ENCODE measurements around the gene BPTF.
"Not testable (repeated sequence)": the region's sequence is repeated elsewhere in the genome, so short reads cannot be mapped to it uniquely, and the experiment has no call there.

Gene BPTF

DNA sequence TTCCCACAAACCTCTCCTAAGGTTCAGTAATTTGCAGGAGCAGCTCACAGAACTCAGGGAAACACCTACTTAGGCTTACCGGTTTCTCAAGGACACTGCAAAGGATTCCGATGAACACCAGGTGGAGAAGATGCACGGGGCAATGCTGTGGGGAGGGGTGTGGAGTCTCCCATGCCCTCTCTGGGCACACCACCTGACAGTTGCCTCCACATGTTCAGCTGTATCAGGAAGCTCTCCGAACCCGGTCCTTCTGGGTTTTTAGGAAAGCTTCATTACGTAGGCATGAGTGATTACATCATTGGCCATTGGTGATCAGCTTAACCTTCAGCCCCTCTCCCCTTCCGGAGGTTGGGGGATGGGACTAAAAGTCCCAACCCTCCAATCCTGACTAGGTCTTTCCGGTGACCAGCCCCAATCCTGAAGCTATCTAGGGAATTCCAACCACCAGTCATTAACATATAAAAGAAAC lies 149.3 kb downstream of the BPTF start:
- DNase-seq = no peak

DNA sequence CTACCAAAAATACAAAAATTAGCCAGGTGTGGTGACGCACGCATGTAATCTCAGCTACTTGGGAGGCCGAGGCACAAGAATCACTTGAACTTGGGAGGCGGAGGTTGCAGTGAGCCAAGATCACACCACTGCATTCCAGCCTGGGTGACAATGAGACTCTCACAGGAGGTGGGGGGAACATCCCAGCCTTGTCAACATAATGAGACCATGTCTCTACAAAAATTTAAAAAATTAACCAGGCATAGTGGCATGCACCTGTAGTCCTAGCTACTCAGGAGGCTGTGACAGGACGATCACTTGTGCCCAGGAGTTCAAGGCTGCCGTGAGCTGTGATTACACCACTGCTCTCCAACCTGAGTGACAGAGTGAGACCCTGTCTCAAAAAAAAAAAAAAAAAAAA lies 151.0 kb downstream of the BPTF start:
- not testable (repeated sequence) for DNase-seq

DNA sequence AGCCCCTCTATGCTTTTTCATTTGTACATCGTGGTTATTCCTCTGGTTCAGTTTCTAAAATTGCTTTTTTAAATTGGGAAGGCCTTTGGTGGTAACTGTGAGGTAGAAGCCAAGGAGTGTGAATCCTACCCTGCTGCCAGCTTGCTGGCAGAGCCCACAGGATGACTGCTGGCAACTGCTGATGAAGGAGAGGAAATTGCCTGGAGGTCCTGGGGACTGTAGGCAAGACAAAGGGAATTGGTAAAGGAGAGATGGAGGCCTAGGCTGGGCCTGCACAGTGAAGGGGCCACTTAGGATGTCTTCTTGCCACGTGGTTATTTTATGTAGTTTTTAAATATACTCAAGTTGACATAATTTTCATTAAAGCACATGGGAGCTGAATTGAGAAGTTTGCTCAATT lies 155.2 kb downstream of the BPTF start:
- no peak for DNase-seq

DNA sequence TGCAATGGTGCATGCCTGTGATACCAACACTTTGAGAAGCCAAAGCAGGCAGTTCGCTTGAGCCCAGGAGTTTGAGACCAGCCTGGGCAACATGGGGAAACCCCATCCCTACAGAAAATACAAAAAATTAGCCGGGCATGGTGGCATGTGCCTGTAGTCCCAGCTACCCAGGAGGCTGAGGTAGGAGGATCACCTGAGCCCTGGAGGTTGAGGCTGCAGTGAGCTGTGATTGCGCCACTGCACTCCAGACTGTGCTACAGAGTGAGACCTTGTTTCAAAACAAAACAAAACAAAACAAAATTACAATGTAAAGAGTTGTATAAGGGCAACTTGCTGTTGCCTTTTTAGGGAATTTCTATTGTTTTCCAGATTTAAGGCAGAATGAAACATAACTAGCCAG lies 155.6 kb downstream of the BPTF start:
- not testable (repeated sequence) for DNase-seq

DNA sequence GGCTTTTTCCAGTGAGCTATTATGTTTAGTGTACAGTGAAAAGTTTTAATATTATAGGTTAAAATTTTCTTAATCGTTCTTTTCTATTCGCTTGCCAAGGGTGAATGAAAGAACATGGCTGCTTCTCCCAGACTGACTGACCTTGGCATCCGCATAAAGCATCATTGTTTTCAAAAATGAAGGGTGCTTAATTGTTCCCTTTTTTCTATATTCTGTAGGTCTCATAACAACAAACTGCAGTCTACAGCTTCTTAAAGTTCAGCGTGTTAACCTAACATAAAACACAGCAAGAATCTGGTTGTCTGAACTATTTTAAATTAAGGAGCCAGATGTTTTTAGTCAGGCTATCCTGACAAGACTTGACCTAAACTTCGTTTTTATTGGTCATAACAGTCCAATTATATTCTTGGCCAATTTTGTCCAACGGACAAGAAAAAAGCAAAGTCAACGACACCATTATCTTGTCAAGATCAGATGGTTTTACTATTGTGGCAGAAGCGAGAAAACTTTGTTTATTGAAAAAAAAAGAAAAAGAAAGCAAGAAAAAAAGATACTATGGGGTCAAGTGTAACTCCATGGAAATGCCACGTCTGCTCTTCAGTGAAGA lies 156.8 kb downstream of the BPTF start:
- no peak for DNase-seq

DNA sequence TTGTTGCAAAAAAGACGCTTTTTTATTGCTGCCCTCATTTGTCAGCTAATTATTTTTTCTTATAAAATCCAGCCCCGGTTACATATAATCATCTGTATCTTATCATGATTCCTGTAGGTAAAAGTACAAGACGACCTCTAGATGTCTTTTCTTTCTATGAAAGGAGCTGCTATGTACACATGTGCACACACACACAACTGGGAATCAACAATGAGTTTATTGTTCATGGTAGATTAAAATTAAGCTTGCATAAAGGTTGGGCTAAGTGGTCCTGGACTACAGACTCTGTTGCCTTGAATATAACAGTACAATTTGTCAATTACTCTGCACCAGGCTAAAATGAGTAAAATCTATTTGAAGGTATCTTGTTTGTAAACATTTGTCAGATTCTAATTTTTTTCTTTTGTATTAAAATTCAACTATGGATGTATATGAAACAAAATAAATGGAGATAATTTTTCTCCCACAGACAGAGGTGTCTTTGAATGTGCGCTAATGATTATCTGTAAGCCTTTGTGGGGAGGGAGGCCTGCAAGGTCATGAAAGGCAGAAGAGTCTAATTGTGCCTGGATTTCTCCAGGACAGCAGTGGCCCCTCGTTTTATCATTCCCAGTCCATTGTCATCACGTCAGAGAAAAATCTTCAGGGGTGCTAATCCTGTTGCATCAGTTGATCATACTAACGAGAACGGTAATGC lies 157.5 kb downstream of the BPTF start:
- DNase-seq = no peak

DNA sequence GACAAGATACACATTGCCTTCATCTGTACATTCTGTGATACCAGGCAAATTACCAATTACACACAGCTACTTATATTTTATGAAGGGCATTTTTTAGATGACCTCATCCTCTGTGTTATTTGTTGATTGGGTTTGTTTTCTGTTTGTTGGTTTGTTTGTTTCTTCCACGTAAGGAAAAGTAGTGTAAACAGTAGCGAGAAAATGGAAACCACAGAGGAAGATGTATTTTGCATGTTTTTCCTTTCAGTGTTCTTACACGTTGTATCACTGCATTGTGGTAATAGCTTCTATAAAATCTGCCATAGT lies 158.0 kb downstream of the BPTF start:
- DNase-seq = no peak

DNA sequence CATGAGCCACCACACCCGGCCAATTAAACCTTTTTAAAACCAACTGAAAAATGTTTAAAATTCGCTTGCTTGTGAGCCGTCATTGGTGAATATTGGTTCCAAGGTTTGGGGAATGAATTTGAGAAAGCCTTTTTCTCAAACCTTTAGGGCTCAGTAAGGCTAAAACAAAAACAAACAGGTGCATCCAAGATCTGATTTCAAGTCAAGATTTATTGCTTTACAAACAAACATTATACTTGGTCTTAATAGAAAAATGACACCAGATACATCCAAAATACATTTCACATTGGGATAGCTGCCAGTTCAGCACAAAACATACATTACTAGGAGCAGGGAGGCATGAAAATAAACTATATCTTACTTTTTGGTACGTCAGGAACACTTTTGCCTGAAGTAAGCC lies 165.6 kb downstream of the BPTF start:
- DNase-seq = no peak

DNA sequence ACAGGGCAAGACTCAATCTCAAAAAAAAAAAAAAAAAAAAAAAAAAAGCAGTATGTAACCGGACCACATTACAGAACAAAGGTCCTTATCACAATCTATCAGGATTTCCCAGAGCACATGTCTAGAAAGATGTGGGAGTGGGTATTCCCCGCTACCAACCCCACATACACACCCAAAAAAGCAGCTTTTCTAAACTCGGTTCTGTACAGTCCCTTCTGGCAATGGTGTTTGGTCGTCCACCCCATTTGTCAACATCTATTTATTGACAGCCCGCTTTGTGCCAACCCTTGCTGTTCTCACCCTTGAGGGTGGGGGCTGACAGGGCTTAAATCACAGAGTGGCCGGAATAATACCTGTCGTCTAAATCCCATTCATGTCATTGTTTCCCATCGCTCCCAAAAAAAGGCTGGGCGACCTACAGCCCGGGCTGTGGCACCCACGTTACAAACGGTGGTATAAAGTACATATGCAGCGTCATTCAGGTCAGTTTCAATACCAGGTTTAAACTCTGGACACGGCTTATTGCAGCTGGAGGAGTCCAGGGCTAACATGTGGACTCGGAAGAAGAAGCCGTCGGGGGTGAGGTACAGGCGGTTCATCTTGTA lies 167.3 kb downstream of the BPTF start:
- peak; percentile 76 to 94 for DNase-seq

DNA sequence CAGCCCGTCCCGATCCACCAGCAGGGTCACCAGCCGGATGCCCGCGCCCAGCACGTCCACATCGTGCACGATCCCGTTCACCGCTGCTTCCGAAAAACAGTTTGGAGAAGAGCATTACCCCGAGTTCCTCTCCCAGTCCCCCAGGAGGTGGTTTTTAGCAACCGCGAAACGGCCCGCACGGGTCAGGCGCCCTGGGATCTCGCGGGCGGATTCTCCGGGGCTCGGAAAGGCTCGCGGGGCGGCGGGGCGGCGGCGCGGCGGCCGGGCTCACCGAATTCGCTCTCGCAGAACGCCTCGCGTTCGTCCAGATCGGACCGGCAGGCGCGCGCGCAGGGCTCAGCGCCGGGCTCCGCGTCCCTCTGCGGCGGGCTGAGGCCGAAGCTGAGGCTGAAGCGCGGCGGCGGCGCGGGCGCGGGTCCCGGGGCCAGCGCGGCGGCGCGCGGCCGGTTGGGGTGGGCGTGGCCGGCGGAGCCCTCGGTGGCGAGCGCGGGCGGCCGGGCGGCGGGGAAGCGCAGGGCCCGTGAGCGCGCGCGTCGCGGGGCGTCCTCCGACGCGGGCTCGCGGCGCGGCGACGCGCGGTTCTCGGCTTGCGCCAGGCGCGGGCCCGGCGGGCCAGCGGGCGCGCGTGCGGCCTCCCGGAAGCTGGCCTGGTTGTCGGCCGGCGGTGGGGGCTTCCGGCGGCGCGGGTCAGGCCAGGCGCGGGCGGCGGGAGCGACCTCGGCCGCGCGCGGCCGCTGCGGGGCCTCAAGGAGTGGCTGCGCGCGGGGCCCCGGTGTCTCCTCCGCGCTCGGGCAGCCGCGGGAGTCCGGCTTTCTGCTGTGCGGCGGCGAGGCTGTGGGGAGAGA lies 168.1 kb downstream of the BPTF start:
- DNase-seq = peak; percentile 77 to 84

DNA sequence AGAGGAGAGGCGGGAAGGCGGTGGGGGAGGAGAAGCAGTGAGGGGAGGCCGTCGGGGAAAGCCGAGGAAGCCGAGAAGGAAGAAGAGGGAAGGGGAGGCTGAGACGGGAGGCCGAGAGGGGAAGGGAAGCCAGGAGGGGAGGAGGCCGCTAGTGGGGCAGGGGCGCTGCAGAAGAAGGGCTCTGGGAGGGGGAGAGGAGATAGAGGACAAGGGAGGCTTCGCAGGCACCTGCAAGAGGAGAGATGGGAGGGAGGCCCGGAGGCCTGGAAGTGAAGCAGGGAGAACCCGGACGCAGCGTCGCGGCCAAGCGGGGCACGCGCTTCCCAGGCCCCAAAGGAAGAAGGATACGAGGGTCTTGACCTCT lies 168.7 kb downstream of the BPTF start:
- no peak for DNase-seq

DNA sequence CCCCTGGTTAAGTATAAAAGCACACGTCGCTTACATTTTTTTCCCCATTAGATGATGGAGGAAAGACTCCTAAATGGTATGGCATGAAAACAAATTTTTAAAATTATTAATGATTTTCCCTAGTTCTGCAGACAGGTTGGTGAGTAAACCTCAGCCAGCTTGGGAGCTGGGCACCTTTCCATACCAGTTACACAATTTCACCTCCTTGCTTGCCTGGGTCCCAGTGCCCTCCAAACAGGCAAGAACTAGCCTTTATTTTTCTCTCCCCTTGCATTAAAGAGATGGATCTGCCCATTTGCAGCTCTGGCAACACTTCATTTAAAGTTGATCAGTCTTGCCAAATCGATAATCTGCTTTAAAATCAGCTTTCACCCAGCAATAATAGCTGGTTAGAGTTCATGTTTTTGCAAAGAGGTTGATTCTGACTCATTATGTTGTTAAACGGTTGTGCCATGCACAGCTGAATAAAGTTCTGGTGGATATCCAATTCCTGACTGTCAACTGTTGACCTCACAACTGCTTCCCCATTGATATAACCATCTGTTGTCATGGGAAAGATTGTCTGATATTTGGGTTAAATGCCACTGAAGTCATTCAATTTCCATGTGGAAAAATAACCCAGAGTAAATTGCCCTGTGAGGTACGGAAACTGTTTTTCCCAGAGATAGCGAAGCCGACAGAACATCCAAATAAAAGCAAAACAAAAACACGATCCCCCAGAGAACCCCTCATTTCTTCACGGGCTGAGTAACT lies 169.7 kb downstream of the BPTF start:
- peak; percentile 51 to 77 for DNase-seq

DNA sequence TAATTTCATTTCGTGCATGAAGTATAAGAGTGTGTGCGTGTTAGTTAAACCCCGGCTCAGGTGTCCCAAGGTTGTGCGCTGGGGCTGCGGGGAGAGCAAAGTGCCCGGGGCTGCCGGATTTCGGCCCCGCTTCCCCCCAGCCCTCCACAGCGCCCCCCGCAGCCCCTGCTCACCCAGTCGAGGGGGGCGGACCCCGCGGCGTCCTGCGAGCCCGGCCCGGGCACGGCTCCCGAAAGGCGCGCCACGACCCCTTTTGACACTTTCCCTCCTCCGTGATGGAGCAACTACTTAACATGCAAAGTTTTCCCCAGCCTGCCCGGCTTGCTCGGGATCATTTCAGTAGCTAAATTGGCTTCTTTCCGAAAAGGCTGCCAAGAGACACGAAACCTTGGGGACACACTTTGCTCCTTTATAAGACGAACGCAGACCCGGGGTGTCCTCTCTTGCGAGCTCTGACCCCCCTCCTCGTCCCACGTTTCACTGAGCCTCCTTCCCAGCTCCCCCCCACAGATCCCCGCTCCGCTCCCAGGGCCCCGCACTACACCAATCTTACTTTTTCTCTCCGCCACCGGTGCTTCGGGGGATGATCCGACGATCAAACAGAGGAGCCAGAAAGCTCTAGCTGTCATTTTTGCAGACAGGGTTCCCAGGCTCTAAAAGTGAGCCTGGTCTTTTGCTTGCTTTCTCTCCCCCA lies 170.4 kb downstream of the BPTF start:
- peak in 1 of 2 donors; percentile 4 for DNase-seq

DNA sequence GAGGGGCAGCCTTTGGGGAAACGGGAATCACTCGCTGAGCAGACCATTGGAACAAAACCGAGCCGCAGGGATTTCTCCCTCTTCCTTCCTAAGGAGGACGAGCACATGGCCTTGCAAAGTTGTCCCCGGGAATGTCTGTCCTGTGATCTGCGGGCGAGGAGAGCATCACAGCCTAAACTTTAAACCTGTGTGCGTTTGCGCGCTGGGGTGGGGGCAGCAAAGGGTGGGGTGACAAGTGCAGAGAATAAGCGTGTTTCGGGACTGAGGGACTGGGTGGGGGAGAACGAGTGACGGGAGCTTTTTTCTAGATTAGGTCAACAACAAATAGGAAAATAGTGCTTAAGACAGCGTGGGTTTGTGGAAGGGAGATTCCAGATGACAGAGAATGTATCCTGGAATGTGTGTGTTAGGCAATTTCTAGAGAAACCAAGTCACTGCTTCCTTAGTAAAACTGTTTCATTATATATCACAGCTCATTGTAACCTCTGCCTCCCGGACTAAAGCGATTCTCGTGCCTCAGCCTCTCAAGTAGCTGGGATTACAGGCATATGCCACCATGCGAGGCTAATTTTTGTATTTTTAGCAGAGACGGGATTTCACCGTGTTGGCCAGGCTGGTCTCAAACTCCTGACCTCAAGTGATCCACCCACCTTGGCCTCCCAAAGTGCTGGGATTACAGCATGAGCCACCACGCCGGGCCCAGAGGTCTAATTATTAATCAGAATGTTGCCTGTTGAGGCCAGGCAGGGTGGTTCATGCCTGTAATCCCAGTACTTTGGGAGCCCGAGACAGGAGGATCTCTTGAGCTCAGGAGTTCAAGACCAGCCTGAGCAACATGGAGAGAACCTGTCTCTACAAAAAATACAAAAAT lies 171.2 kb downstream of the BPTF start, which contains the start of gene C17orf58:
TSS of gene C17orf58 (minus strand) at position 169 of the 871 bp plus-strand sequence. CDS start 271 bp downstream, outside the sequence.
- DNase-seq = peak; percentile 62 to 92

DNA sequence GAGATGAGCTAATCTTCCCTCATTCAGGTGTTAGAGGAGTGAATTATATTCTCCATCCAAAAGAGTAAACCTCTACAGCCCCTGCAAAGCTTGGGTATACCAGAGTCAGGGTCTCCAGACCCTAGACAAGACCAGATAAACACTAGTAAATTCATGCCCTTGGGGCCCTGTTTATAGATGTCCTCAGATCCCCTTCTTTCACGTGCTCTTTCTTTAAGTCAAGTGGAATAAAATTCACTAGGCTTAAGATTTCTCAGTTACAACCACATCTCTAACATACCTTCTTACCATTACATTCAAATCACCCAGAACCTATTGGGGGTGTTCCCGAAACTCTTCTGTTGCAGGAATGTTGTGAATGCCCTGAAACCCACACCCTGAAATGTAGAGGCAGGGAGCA lies 173.2 kb downstream of the BPTF start:
- DNase-seq = no peak

DNA sequence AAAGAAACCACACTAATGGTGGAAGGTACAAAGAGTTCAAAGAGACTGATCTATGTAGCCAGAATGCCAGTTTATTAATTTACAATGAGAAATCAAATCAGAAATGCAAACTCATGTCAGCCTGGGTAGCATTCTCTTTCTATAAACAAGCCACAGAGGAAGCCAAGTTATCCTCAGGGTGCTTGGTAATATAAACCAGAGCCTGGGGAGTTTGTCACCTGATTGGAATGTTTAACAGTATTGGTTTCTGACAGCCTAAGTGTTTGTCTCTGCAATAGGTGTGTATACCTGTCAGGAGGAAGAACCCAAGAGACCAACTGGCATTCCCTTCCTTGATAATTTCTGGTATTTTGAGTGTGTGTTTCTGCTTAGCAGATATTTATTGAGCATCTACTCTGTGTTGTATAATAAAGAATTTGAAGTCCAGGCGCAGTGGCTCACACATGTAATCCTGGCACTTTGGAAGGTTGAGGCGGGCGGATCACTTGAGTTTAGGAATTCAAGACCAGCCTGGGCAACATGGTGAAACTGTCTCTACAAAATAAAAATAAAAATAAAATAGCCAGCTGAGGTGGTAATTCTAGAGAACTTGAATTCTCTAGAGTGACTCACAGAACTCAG lies 174.1 kb downstream of the BPTF start:
- no peak for DNase-seq

DNA sequence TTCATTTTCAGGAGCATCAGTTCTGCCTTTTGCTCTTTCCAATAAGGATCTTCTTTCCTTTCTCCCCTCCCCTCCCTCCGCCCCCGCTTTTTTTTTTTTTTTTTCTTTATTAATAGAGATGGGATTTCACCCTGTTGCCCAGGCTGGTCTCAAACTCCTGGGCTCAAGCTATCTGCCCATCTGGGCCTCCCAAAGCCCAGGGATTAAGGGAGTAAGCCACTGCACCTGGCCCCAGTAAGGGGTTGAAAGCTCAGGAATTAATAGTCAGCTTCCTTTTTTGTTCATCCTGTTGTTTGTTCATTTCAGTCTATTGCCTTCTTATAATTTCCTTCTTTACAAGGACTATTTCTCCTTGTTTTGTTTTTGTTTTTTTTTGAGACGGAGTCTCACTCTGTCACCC lies 178.9 kb downstream of the BPTF start:
- DNase-seq = no peak

DNA sequence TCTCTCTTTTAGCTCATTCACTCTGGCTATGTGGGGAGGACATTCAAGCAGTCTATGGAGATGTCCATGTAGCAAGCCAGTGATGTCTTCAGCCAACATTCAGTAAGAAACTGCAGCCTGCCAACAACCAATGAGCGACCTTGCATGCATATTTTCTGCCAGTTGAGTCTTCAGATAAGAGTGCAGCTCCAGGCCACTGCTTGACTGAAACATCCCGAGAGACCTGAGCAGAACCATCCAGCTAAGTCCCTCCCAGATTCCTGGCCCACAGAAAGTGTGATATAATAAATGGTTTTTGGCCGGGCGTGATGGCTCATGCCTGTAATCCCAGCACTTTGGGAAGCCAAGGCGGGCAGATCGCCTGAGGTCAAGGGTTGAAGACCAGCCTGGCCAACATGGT lies 181.5 kb downstream of the BPTF start:
- DNase-seq = no peak

DNA sequence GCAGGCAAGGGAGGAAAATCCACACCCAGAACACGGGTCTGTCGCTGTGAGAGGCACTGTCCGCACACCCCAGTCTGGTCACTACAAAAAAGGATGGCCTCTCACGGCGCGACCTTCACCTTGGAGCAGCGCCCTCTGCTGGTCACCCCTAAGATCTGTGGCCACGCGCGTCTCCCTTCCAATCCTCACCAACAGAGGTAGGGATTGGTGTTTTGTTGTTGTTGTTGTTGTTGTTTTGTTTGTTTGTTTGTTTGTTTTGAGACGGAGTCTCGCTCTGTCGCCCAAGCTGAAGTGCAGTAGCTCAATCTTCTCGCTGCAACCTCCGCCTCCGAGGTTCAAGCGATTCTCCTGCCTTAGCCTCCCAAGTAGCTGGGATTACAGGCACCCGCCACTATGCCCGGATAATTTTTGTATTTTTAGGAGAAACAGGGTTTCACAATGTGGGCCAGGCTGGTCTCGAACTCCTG lies 185.9 kb downstream of the BPTF start:
- peak; percentile 54 to 81 for DNase-seq

DNA sequence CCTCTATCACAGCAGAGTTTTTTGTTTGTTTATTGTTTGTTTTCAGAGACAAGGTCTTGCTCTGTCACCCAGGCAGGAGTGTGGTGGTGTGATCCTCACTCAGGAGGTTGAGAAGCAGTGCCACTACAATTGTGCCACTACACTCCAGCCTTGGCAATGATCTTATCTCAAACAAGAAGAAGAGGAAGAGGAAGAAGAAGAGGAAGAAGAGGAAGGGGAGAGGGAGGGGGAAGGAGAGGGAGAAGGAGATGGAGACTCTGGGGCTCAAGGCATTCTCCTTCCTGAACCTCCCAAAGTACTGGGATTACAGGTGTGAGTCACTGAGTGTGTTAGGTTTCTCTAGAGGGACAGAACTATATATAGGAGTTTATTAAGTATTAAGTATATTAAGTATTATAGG lies 188.1 kb downstream of the BPTF start:
- peak in 1 of 2 donors; percentile 11 for DNase-seq
